ENCODE data around the gene PTPRJ.

The PTPRJ gene

GRCh38 chr11:48036011-48036410 lies 55.7 kb downstream of the PTPRJ start:
- Mint-ChIP-seq H3K27me3 (no peaks in the 10 kb centered on the region), H3K27ac (peak overlapping the region; percentile 63 to 69), H3K9me3 (no peaks in the 10 kb centered on the region), H3K36me3 (ENCODE audit: insufficient read depth) (peaks cover 14% of the 10 kb centered on the region), H3K4me1 (ENCODE audit: low read depth in 2 of 2) (peaks cover 57 to 79% of the 10 kb centered on the region in 2 donors), H3K4me3 (peak overlapping the region in 1 of 2 donors; percentile 49)
- no peak for ATAC-seq (replicated peaks)
- DNase-seq, result no peak

GRCh38 chr11:48036466-48036865 lies 56.1 kb downstream of the PTPRJ start:
- DNase-seq (no peak), ATAC-seq (replicated peaks) (no peak)
- Mint-ChIP-seq H3K36me3 (ENCODE audit: insufficient read depth) (peaks cover 16% of the 10 kb centered on the region), H3K9me3 (no peaks in the 10 kb centered on the region), H3K4me3 (peak overlapping the region in 1 of 2 donors; percentile 49), H3K27ac (peak overlapping the region in 1 of 2 donors; percentile 69), H3K27me3 (no peaks in the 10 kb centered on the region), H3K4me1 (ENCODE audit: low read depth in 2 of 2) (peaks cover 57 to 76% of the 10 kb centered on the region in 2 donors)

- no peak for ATAC-seq (replicated peaks)
- DNase-seq, result no peak
- Mint-ChIP-seq H3K4me3 (no peak overlapping the region), H3K27ac (no peak overlapping the region), H3K36me3 (ENCODE audit: insufficient read depth) (peaks cover 12% of the 10 kb centered on the region), H3K27me3 (no peaks in the 10 kb centered on the region), H3K4me1 (ENCODE audit: low read depth in 2 of 2) (peaks cover 53 to 73% of the 10 kb centered on the region in 2 donors), H3K9me3 (no peaks in the 10 kb centered on the region)
Observed at GRCh38 chr11:48037709-48038468, 57.5 kb downstream of the PTPRJ start.

GRCh38 chr11:48040830-48041444 lies 60.6 kb downstream of the PTPRJ start:
- no peak overlapping the region for H3K4me3 Mint-ChIP-seq
- no peaks in the 10 kb centered on the region for H3K9me3 Mint-ChIP-seq
- H3K27ac Mint-ChIP-seq, result peak overlapping the region; percentile 28 to 80
- peaks cover 59 to 77% of the 10 kb centered on the region in 2 donors for H3K4me1 Mint-ChIP-seq (ENCODE audit: low read depth in 2 of 2)
- DNase-seq (no peak), ATAC-seq (replicated peaks) (no peak)
- peaks cover 3% of the 10 kb centered on the region for H3K36me3 Mint-ChIP-seq (ENCODE audit: insufficient read depth)
- H3K27me3 Mint-ChIP-seq, result no peaks in the 10 kb centered on the region

GRCh38 chr11:48041877-48042695 lies 61.7 kb downstream of the PTPRJ start:
- Mint-ChIP-seq H3K4me3 (no peak overlapping the region), H3K9me3 (no peaks in the 10 kb centered on the region), H3K27me3 (no peaks in the 10 kb centered on the region), H3K36me3 (ENCODE audit: insufficient read depth) (peaks cover 3% of the 10 kb centered on the region), H3K27ac (peak overlapping the region; percentile 30 to 89), H3K4me1 (ENCODE audit: low read depth in 2 of 2) (peaks cover 57 to 75% of the 10 kb centered on the region in 2 donors)
- DNase-seq (no peak), ATAC-seq (replicated peaks) (no peak)

- Mint-ChIP-seq H3K27me3 (no peaks in the 10 kb centered on the region), H3K4me1 (ENCODE audit: low read depth in 2 of 2) (peaks cover 58 to 77% of the 10 kb centered on the region in 2 donors), H3K27ac (peak overlapping the region; percentile 30 to 89), H3K4me3 (peak overlapping the region in 1 of 2 donors; percentile 20), H3K36me3 (ENCODE audit: insufficient read depth) (peaks cover 3% of the 10 kb centered on the region), H3K9me3 (no peaks in the 10 kb centered on the region)
- no peak for ATAC-seq (replicated peaks)
- DNase-seq, result no peak
Observed at GRCh38 chr11:48043111-48043990, 63.0 kb downstream of the PTPRJ start.

- H3K36me3 Mint-ChIP-seq (ENCODE audit: insufficient read depth), result peaks cover 3% of the 10 kb centered on the region
- ATAC-seq (replicated peaks), result no peak
- peaks cover 61 to 80% of the 10 kb centered on the region in 2 donors for H3K4me1 Mint-ChIP-seq (ENCODE audit: low read depth in 2 of 2)
- H3K9me3 Mint-ChIP-seq, result no peaks in the 10 kb centered on the region
- H3K4me3 Mint-ChIP-seq, result peak overlapping the region in 1 of 2 donors; percentile 12
- H3K27ac Mint-ChIP-seq, result peak overlapping the region; percentile 30 to 77
- H3K27me3 Mint-ChIP-seq, result no peaks in the 10 kb centered on the region
- no peak for DNase-seq
Observed at GRCh38 chr11:48043991-48044512, 63.7 kb downstream of the PTPRJ start.

GRCh38 chr11:48044577-48044976 lies 64.2 kb downstream of the PTPRJ start:
- Mint-ChIP-seq H3K27ac (peak overlapping the region; percentile 30 to 77), H3K36me3 (ENCODE audit: insufficient read depth) (peaks cover 3% of the 10 kb centered on the region), H3K4me3 (peak overlapping the region in 1 of 2 donors; percentile 12), H3K9me3 (no peaks in the 10 kb centered on the region), H3K4me1 (ENCODE audit: low read depth in 2 of 2) (peaks cover 60 to 77% of the 10 kb centered on the region in 2 donors), H3K27me3 (no peaks in the 10 kb centered on the region)
- DNase-seq, result no peak
- no peak for ATAC-seq (replicated peaks)

- no peak overlapping the region for H3K4me3 Mint-ChIP-seq
- peaks cover 64 to 77% of the 10 kb centered on the region in 2 donors for H3K4me1 Mint-ChIP-seq (ENCODE audit: low read depth in 2 of 2)
- H3K9me3 Mint-ChIP-seq, result no peaks in the 10 kb centered on the region
- H3K36me3 Mint-ChIP-seq (ENCODE audit: insufficient read depth), result peaks cover 3% of the 10 kb centered on the region
- H3K27me3 Mint-ChIP-seq, result no peaks in the 10 kb centered on the region
- peak overlapping the region; percentile 77 for H3K27ac Mint-ChIP-seq
- no peak for DNase-seq
- ATAC-seq (replicated peaks), result no peak
Observed at GRCh38 chr11:48045536-48045935, 65.2 kb downstream of the PTPRJ start.

GRCh38 chr11:48047616-48048015 lies 67.3 kb downstream of the PTPRJ start:
- no peak overlapping the region for H3K4me3 Mint-ChIP-seq
- H3K27ac Mint-ChIP-seq, result peak overlapping the region; percentile 68 to 91
- DNase-seq, result no peak
- no peaks in the 10 kb centered on the region for H3K27me3 Mint-ChIP-seq
- no peaks in the 10 kb centered on the region for H3K36me3 Mint-ChIP-seq (ENCODE audit: insufficient read depth)
- H3K4me1 Mint-ChIP-seq (ENCODE audit: low read depth in 2 of 2), result peaks cover 71 to 81% of the 10 kb centered on the region in 2 donors
- H3K9me3 Mint-ChIP-seq, result no peaks in the 10 kb centered on the region
- no peak for ATAC-seq (replicated peaks)

- H3K4me1 Mint-ChIP-seq (ENCODE audit: low read depth in 2 of 2), result peaks cover 60 to 69% of the 10 kb centered on the region in 2 donors
- no peak for ATAC-seq (replicated peaks)
- peak overlapping the region; percentile 68 to 91 for H3K27ac Mint-ChIP-seq
- H3K9me3 Mint-ChIP-seq, result no peaks in the 10 kb centered on the region
- no peaks in the 10 kb centered on the region for H3K36me3 Mint-ChIP-seq (ENCODE audit: insufficient read depth)
- H3K27me3 Mint-ChIP-seq, result no peaks in the 10 kb centered on the region
- DNase-seq, result no peak
- peak overlapping the region in 1 of 2 donors; percentile 21 for H3K4me3 Mint-ChIP-seq
Observed at GRCh38 chr11:48049036-48049435, 68.7 kb downstream of the PTPRJ start.

- H3K9me3 Mint-ChIP-seq, result no peaks in the 10 kb centered on the region
- ATAC-seq (replicated peaks) (peak; percentile 58), DNase-seq (no peak)
- no peaks in the 10 kb centered on the region for H3K27me3 Mint-ChIP-seq
- H3K4me3 Mint-ChIP-seq, result peak overlapping the region; percentile 25 to 62
- H3K27ac Mint-ChIP-seq, result peak overlapping the region in 1 of 2 donors; percentile 91
- H3K36me3 Mint-ChIP-seq (ENCODE audit: insufficient read depth), result peaks cover under 1% of the 10 kb centered on the region
- H3K4me1 Mint-ChIP-seq (ENCODE audit: low read depth in 2 of 2), result peaks cover 56 to 68% of the 10 kb centered on the region in 2 donors
Observed at GRCh38 chr11:48050304-48050703, 69.9 kb downstream of the PTPRJ start.

All from effector memory CD8-positive, alpha-beta T cell (primary cell).